Measurements from ENCODE around the gene EEF1AKMT2.

The EEF1AKMT2 gene

GRCh38 chr10:124745252-124745651 is 46.4 kb downstream of the EEF1AKMT2 start:
- TF ChIP-seq CTCF (IDR thresholded peaks at IDR 0.05) (no peak), ZFX (IDR thresholded peaks at IDR 0.05; ENCODE audit: borderline replicate concordance) (no peak)
- peak overlapping the region; percentile 73 for H3K27ac ChIP-seq

GRCh38 chr10:124744102-124745050 is 47.3 kb downstream of the EEF1AKMT2 start, which contains the start of gene FAM53B:
FAM53B (minus strand) TSS chr10:124744378; CDS start chr10:124706713, 37,665 bp downstream.
- TF ChIP-seq ZFX (IDR thresholded peaks at IDR 0.05; ENCODE audit: borderline replicate concordance) (no peak), CTCF (IDR thresholded peaks at IDR 0.05) (peak; percentile 31)
- peak within 1 kb of the TSS; percentile 73 for H3K27ac ChIP-seq

- TF ChIP-seq ZFX (IDR thresholded peaks at IDR 0.05; ENCODE audit: borderline replicate concordance) = no peak
- TF ChIP-seq CTCF (IDR thresholded peaks at IDR 0.05) = no peak
- H3K27ac ChIP-seq = peak overlapping the region; percentile 73
Observed at GRCh38 chr10:124743191-124744101, 48.2 kb downstream of the EEF1AKMT2 start.

GRCh38 chr10:124742413-124743190 is 49.1 kb downstream of the EEF1AKMT2 start:
- no peak overlapping the region for H3K27ac ChIP-seq
- TF ChIP-seq CTCF (IDR thresholded peaks at IDR 0.05) (peak; percentile 11; the same call in 1 of the 2 replicates), ZFX (IDR thresholded peaks at IDR 0.05; ENCODE audit: borderline replicate concordance) (no peak)

- no peak overlapping the region for H3K27ac ChIP-seq
- TF ChIP-seq CTCF (IDR thresholded peaks at IDR 0.05) (no peak), ZFX (IDR thresholded peaks at IDR 0.05; ENCODE audit: borderline replicate concordance) (no peak)
Observed at GRCh38 chr10:124741922-124742412, 49.7 kb downstream of the EEF1AKMT2 start.

- no peak overlapping the region for H3K27ac ChIP-seq
- TF ChIP-seq ZFX (IDR thresholded peaks at IDR 0.05; ENCODE audit: borderline replicate concordance) = no peak
- TF ChIP-seq CTCF (IDR thresholded peaks at IDR 0.05) = peak; percentile 91
Observed at GRCh38 chr10:124741281-124741921, 50.3 kb downstream of the EEF1AKMT2 start.
